Measurements from ENCODE around the gene PHKB. TPM values are rescaled to one million over a fixed set of nuclear protein-coding genes. Genes with fewer than 3 reads are reported as not detected.

PHKB gene
- total RNA-seq, 1 experiment from 2014 or later = 38.8 TPM

GRCh38 chr16:47460359-47460710, 796 bp upstream of the PHKB start:
- H3K4me1 ChIP-seq (ENCODE audit: insufficient read depth, low read length) = no peaks in the 10 kb centered on the region; the same call in 1 of the 2 replicates
- no peak overlapping the region for H2BK120ac ChIP-seq (ENCODE audit: low read depth, low read length, poor library complexity, severe bottlenecking)
- no peak overlapping the region for H3K4ac ChIP-seq (ENCODE audit: low read depth, low read length)
- no peaks in the 10 kb centered on the region for H3K9me3 ChIP-seq (ENCODE audit: control insufficient read depth, low read depth, low read length)
- DNase-seq = no peak
- H2BK15ac ChIP-seq (ENCODE audit: low read depth, low read length) = no peak overlapping the region
- peaks cover 2% of the 10 kb centered on the region for H3K79me1 ChIP-seq (ENCODE audit: insufficient read depth, low read depth, low read length, poor library complexity, severe bottlenecking)
- WGBS (ENCODE audit: extremely low coverage, insufficient read length, low lambda C conversion rate) = no CpG with 5 or more reads among the region's 4 CpGs
- H3K9ac ChIP-seq (ENCODE audit: extremely low read depth, insufficient read length, low read length) = peak overlapping the region; percentile 60
- no peak overlapping the region for H2AFZ ChIP-seq (ENCODE audit: low read length)
- no peak overlapping the region for H2BK20ac ChIP-seq (ENCODE audit: low read depth, low read length, poor library complexity, severe bottlenecking)
- H3K23ac ChIP-seq (ENCODE audit: insufficient read length, low read depth, low read length) = no peak overlapping the region
- H4K20me1 ChIP-seq (ENCODE audit: control insufficient read depth, insufficient read depth, insufficient read length) = no peaks in the 10 kb centered on the region
- peaks cover 0 to 17% (median 12%) of the 10 kb centered on the region in 3 experiments; a peak in 6 of 7 replicates for H3K36me3 Mint-ChIP-seq (ENCODE audit: insufficient read depth in 1 of 3, low read depth in 3 of 3)
- H3K27me3 ChIP-seq (ENCODE audit: insufficient read depth, low read length) = no peaks in the 10 kb centered on the region; the same call in 1 of the 2 replicates
- no peak overlapping the region for H3T11ph ChIP-seq (ENCODE audit: low read length)
- peaks cover 11% of the 10 kb centered on the region for H3K23me2 ChIP-seq (ENCODE audit: insufficient read length, low read depth, low read length, poor library complexity, severe bottlenecking)
- peak overlapping the region; percentile 63 for H3K4me2 ChIP-seq (ENCODE audit: insufficient read depth, insufficient read length, low read length)
- H2AK5ac ChIP-seq (ENCODE audit: insufficient read length, low read length) = no peak overlapping the region
- H2BK12ac ChIP-seq (ENCODE audit: insufficient read length, low read depth, low read length) = no peak overlapping the region
- no peaks in the 10 kb centered on the region for H3K27me3 Mint-ChIP-seq (ENCODE audit: low read depth)
- peak overlapping the region; percentile 100 for H3K4me3 Mint-ChIP-seq
- H3K56ac ChIP-seq (ENCODE audit: insufficient read length, low read depth, low read length) = no peak overlapping the region
- H3K27ac ChIP-seq (ENCODE audit: insufficient read length, low read depth, low read length) = no peak overlapping the region
- no peak for TF ChIP-seq CTCF (conservative IDR thresholded peaks at IDR 0.05)
- no peaks in the 10 kb centered on the region for H3K79me2 ChIP-seq (ENCODE audit: insufficient read depth, low read length)
- peaks cover 29 to 31% of the 10 kb centered on the region in 2 experiments for H3K4me1 Mint-ChIP-seq
- H3K14ac ChIP-seq (ENCODE audit: insufficient read depth, low read length) = no peak overlapping the region; the same call in 1 of the 2 replicates
- H3K9me3 Mint-ChIP-seq = no peaks in the 10 kb centered on the region; a peak in 1 of 5 replicates
- no peak overlapping the region for H2BK5ac ChIP-seq (ENCODE audit: insufficient read length, low read length)
- no peak overlapping the region for H4K91ac ChIP-seq (ENCODE audit: insufficient read length, low read depth, low read length)
- no peak overlapping the region for H3K18ac ChIP-seq (ENCODE audit: insufficient read length, low read depth, low read length)
- no peak overlapping the region for H4K8ac ChIP-seq (replicated peaks; ENCODE audit: insufficient read length, low read depth, low read length)
- peak overlapping the region; percentile 94 to 99 (median 99) for H3K27ac Mint-ChIP-seq
- H4K5ac ChIP-seq (ENCODE audit: insufficient read length, low read depth, low read length) = no peak overlapping the region
